Measurements from ENCODE around the gene MAP3K8. TPM values are rescaled to one million over a fixed set of nuclear protein-coding genes. Genes with fewer than 3 reads are reported as not detected.

MAP3K8 gene
- total RNA-seq, 1 donor from 2014 or later, result 7.3 TPM

DNA sequence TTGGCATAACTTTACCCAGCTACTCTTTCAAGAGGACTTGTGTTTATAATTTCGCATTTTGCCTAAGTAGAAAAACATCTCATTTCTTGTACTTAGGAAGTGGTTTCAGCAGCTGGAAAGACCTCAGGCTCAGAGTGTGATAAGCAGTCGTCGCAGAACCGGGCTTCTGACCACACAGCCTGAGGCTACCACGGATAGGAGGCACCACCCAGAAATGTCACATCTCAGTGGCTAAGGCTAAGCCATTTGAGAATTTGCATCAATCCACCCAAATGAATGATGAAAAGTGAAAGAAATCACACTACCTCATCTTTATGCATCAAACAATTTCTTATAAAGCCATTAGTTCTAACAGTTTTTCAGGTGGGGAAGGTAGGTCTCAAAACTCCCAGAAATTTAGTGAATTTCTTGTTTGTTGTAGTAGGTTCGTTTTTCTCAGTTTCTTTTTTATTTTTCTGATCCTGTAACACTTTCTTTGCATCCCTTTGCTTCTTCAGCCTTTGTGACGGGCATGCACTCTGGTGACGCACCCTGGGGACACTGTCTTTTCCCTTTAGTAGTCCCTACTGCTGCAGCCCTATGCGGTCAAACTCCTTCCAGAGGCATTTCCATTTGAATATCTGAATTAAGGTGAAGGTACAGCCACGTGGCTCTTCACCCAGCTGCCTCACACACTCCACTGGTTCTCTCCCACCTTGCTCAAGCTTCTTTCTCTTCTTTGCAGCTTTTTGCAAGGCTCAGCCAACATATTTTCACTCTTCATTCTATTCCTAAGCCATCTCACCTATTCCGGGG is 68.5 kb downstream of the MAP3K8 start:
- no peaks in the 10 kb centered on the region for H3K27me3 ChIP-seq
- no peak overlapping the region for H3K4me3 ChIP-seq
- H3K27ac Mint-ChIP-seq, result no peak overlapping the region
- no peak overlapping the region for H3K4me2 ChIP-seq
- TF ChIP-seq, protein P1, sequence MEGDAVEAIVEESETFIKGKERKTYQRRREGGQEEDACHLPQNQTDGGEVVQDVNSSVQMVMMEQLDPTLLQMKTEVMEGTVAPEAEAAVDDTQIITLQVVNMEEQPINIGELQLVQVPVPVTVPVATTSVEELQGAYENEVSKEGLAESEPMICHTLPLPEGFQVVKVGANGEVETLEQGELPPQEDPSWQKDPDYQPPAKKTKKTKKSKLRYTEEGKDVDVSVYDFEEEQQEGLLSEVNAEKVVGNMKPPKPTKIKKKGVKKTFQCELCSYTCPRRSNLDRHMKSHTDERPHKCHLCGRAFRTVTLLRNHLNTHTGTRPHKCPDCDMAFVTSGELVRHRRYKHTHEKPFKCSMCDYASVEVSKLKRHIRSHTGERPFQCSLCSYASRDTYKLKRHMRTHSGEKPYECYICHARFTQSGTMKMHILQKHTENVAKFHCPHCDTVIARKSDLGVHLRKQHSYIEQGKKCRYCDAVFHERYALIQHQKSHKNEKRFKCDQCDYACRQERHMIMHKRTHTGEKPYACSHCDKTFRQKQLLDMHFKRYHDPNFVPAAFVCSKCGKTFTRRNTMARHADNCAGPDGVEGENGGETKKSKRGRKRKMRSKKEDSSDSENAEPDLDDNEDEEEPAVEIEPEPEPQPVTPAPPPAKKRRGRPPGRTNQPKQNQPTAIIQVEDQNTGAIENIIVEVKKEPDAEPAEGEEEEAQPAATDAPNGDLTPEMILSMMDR (IDR thresholded peaks at IDR 0.05), result no peak
- TF ChIP-seq EZH2phosphoT487 (IDR thresholded peaks at IDR 0.05), result no peak
- TF ChIP-seq EZH2 (IDR thresholded peaks at IDR 0.05), result no peak
- peaks cover 2% of the 10 kb centered on the region for H3K27me3 Mint-ChIP-seq (ENCODE audit: insufficient read depth, low read depth)
- no peaks in the 10 kb centered on the region for H3K79me2 ChIP-seq (ENCODE audit: low read depth)
- H3K27ac ChIP-seq, result no peak overlapping the region
- H2AFZ ChIP-seq (replicated peaks), result peak overlapping the region; percentile 52
- H3F3A ChIP-seq (ENCODE audit: low read depth), result no peaks in the 10 kb centered on the region
- H3K36me3 Mint-ChIP-seq, result no peaks in the 10 kb centered on the region
- no peak for DNase-seq (ENCODE audit: low spot score)
- H3K9me3 Mint-ChIP-seq, result no peaks in the 10 kb centered on the region
- H3K9me3 ChIP-seq (ENCODE audit: low read depth), result no peaks in the 10 kb centered on the region
- H4K20me1 ChIP-seq (ENCODE audit: low read depth), result no peaks in the 10 kb centered on the region
- H3K36me3 ChIP-seq, result no peaks in the 10 kb centered on the region
- peaks cover 2% of the 10 kb centered on the region for H3K4me1 Mint-ChIP-seq
- no peaks in the 10 kb centered on the region for H3K4me1 ChIP-seq
- no peak overlapping the region for H3K9ac ChIP-seq
- no peak overlapping the region for H3K4me3 Mint-ChIP-seq

DNA sequence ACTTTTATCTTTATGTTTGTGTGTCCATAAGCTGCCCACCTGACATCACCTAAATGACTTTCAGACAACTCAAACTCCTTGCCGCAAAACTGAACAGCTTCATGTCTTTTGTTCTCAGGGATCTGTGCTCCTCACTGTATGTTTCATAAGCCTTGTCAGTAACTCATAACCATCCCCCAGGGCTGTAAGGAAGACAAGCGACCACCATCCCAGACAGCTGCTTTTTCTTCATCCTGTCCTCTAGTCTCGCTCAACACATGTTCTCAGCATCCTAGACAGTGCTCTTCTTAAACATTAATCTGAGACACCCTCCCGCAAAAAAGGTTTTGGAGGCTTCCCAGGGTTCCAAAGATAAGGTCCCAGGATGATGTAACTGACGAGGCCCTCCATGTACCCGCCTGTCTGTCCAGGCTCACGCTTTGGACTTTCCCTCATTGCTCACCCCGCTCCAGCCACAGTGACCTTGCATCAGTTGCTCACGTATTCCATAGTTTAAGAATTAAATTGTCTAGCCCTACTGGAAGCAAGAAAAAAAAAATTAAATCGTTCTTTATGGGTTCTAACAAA is 69.8 kb downstream of the MAP3K8 start:
- Histone ChIP-seq H3K27ac (no peak overlapping the region), H3K36me3 (no peaks in the 10 kb centered on the region), H3K9ac (no peak overlapping the region), H3K4me2 (no peak overlapping the region), H3K4me1 (no peaks in the 10 kb centered on the region), H3K79me2 (ENCODE audit: low read depth) (no peaks in the 10 kb centered on the region), H3F3A (ENCODE audit: low read depth) (no peaks in the 10 kb centered on the region), H4K20me1 (ENCODE audit: low read depth) (no peaks in the 10 kb centered on the region), H3K4me3 (no peak overlapping the region), H3K9me3 (ENCODE audit: low read depth) (no peaks in the 10 kb centered on the region), H3K27me3 (no peaks in the 10 kb centered on the region), H2AFZ (replicated peaks) (no peak overlapping the region)
- Mint-ChIP-seq H3K4me3 (no peak overlapping the region), H3K27ac (peak overlapping the region; percentile 1), H3K27me3 (ENCODE audit: insufficient read depth, low read depth) (no peaks in the 10 kb centered on the region), H3K4me1 (peaks cover 2% of the 10 kb centered on the region), H3K9me3 (no peaks in the 10 kb centered on the region), H3K36me3 (no peaks in the 10 kb centered on the region)
- TF ChIP-seq EZH2 (IDR thresholded peaks at IDR 0.05) (no peak), EZH2phosphoT487 (IDR thresholded peaks at IDR 0.05) (no peak)
- TF ChIP-seq, protein P1 (IDR thresholded peaks at IDR 0.05), result no peak
- no peak for DNase-seq (ENCODE audit: low spot score)

DNA sequence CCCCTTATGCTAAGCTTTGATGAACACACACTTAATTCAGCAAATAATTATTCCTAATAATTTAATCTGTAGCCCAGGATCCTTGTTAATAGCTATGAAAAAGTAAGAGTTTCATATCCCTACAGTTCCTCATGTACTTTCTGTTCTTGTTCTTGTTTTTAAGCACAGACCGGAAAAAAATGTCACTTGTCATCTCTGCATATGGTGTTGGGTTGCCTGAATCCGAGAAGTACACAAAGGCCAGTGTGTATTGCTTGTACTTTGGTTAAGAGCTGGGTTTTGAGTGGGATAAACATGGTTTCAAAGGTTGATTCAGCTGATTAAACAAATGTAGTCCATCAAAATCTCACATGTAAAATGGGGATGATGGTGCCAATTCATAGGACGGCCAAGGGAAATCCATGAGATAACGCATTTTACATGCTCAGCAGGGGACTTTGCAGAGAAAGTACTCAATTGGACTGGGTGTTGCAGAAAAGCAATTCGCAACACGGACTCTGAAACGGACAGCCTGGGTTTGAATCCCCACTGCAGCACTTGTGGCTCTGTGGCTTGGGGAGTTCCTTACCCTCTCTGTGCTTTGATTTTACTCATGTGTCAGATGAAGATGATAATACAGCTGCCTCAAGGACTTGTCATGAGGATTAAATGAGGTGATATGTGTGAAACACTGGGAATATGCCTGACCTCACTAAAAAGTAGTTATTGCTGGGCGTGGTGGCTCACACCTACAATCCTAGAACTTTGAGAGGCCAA is 71.7 kb downstream of the MAP3K8 start:
- no peak overlapping the region for H3K9ac ChIP-seq
- H3K4me1 ChIP-seq, result no peaks in the 10 kb centered on the region
- no peaks in the 10 kb centered on the region for H3K27me3 ChIP-seq
- no peaks in the 10 kb centered on the region for H3K36me3 Mint-ChIP-seq
- H3K27me3 Mint-ChIP-seq (ENCODE audit: insufficient read depth, low read depth), result no peaks in the 10 kb centered on the region
- H4K20me1 ChIP-seq (ENCODE audit: low read depth), result no peaks in the 10 kb centered on the region
- H2AFZ ChIP-seq (replicated peaks), result no peak overlapping the region
- H3K4me2 ChIP-seq, result no peak overlapping the region
- H3K27ac ChIP-seq, result no peak overlapping the region
- no peak overlapping the region for H3K27ac Mint-ChIP-seq
- no peaks in the 10 kb centered on the region for H3K79me2 ChIP-seq (ENCODE audit: low read depth)
- TF ChIP-seq, protein P1 (IDR thresholded peaks at IDR 0.05), result no peak
- TF ChIP-seq EZH2 (IDR thresholded peaks at IDR 0.05) (no peak), EZH2phosphoT487 (IDR thresholded peaks at IDR 0.05) (no peak)
- no peaks in the 10 kb centered on the region for H3K4me1 Mint-ChIP-seq
- H3K4me3 Mint-ChIP-seq, result no peak overlapping the region
- no peaks in the 10 kb centered on the region for H3F3A ChIP-seq (ENCODE audit: low read depth)
- DNase-seq (ENCODE audit: low spot score), result no peak
- H3K4me3 ChIP-seq, result no peak overlapping the region
- H3K9me3 ChIP-seq (ENCODE audit: low read depth), result no peaks in the 10 kb centered on the region
- no peaks in the 10 kb centered on the region for H3K36me3 ChIP-seq
- no peaks in the 10 kb centered on the region for H3K9me3 Mint-ChIP-seq

Data from neural progenitor cell (in vitro differentiated cells).